ENCODE data around the gene ZNF780A. TPM values are rescaled to one million over a fixed set of nuclear protein-coding genes. Genes with fewer than 3 reads are reported as not detected.

The ZNF780A gene
- total RNA-seq, 1 donor from 2014 or later, result 10.5 TPM

Other genes with a start within 250 kb of the ZNF780A start
- gene FBL, start 244.6 kb downstream of the ZNF780A start, total RNA-seq, result 164 and 231 TPM in 2 replicates
- gene FCGBP, start 156.3 kb downstream of the ZNF780A start, total RNA-seq, result under 0.01 TPM in 2 replicates
- 79.2 and 96.2 TPM in 2 replicates for gene PSMC4, start 119.8 kb downstream of the ZNF780A start, total RNA-seq
- 3.0 and 4.9 TPM in 2 replicates for gene ZNF546, start 93.9 kb downstream of the ZNF780A start, total RNA-seq
- gene ZNF780B, start 34.7 kb downstream of the ZNF780A start, total RNA-seq, result 6.7 and 8.3 TPM in 2 replicates
- 3.0 and 5.4 TPM in 2 replicates for gene MAP3K10, start 100.5 kb upstream of the ZNF780A start, total RNA-seq
- gene TTC9B, start 127.4 kb upstream of the ZNF780A start, total RNA-seq, result not detected in 2 replicates
- gene CCNP, start 135.7 kb upstream of the ZNF780A start, total RNA-seq, result 0.13 TPM in 1 of 2 replicates, not detected in the other
- 23.1 and 28.1 TPM in 2 replicates for gene AKT2, start 194.4 kb upstream of the ZNF780A start, total RNA-seq